ENCODE data around the gene TMTC2.

DNA sequence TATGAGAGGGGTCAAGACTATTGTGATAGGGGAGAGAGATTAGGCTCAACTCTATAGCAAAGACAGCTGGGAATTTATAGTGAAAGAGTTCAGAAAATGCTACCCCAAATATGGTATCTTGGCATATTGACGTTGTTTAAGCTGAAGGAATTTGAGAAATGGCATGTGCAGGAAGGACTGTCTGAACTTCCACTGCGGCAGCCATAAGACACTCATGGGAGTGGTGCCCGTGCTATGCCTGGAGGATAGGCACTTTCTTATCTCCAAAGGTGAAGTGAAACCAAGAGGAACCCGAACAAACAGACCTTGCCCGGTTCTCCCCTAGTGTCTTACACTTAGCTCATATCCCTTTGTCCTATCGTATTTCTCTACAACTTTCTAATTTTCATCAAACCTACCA, 390.3 kb downstream of the TMTC2 start:
- TF ChIP-seq POLR2A (IDR thresholded peaks at IDR 0.05; ENCODE audit: low read length) (no peak), GATA1 (IDR thresholded peaks at IDR 0.05; ENCODE audit: low read depth, low read length) (no peak)
